Caco-2 (cell line): ENCODE results near the gene ADK. TPM values are rescaled to one million over a fixed set of nuclear protein-coding genes. Genes with fewer than 3 reads are reported as not detected.

Experiments used
- BruUV-seq: library from RNA; stranded (reverse); fragments of 400-500 nt; replicated peaks from 2 replicates; lab custom pipeline; 2021; lab: Mats Ljungman, UMichigan
- CTCF ChIA-PET: fragments of 300-600 bp; sonication (Branson Sonifier 250); formaldehyde crosslinking; loops from one replicate; lab custom pipeline; 2022; ENCODE audit warnings: antibody characterized with exemption; lab: Charles Lee
- POLR2A ChIA-PET: fragments of 300-600 bp; sonication (Branson Sonifier 250); formaldehyde crosslinking; loops from one replicate; lab custom pipeline; 2022; ENCODE audit warnings: antibody characterized with exemption; lab: Charles Lee
- DNase-seq, 2 experiments: peaks; one replicate each; pipeline versions ENCODE4 v3.0.0 to v3.0.0-alpha.2; 2020 to 2022
- H3K27me3 ChIP-seq: replicated peaks from 2 replicates; pipeline ENCODE4 v1.6.0; 2011; ENCODE audit warnings: low read length; ENCODE audit not compliant: control insufficient read depth, insufficient read depth
- H3K36me3 ChIP-seq: 2 replicates; pipeline ENCODE4 v1.5.1; 2011; ENCODE audit warnings: low read length; ENCODE audit not compliant: control insufficient read depth, insufficient read depth
- H3K4me1 ChIP-seq: fragments of 250-450 bp; sonication (Bioruptor Pico); 2 replicates; pipeline ENCODE4 v1.5.1; 2020; ENCODE audit warnings: mild to moderate bottlenecking
- H3K4me3 ChIP-seq: 2 replicates; pipeline ENCODE4 v1.5.1; 2011; ENCODE audit warnings: low read depth, mild to moderate bottlenecking, control low read depth, low read length
- H3K9me3 ChIP-seq: fragments of 250-450 bp; sonication (Bioruptor Pico); 2 replicates; pipeline ENCODE4 v1.5.1; 2020; ENCODE audit warnings: mild to moderate bottlenecking, moderate library complexity
- H3K27ac Mint-ChIP-seq: one replicate; pipeline ENCODE4 v1.8.0; 2022; ENCODE audit warnings: mixed read lengths; ENCODE audit not compliant: unreplicated experiment
- H3K27me3 Mint-ChIP-seq: one replicate; pipeline ENCODE4 v1.8.0; 2022; ENCODE audit warnings: mixed read lengths; ENCODE audit not compliant: insufficient read depth, unreplicated experiment
- H3K36me3 Mint-ChIP-seq: one replicate; pipeline ENCODE4 v1.8.0; 2022; ENCODE audit warnings: mild to moderate bottlenecking, mixed read lengths; ENCODE audit not compliant: insufficient read depth, unreplicated experiment
- H3K4me1 Mint-ChIP-seq: one replicate; pipeline ENCODE4 v1.8.0; 2022; ENCODE audit warnings: low read depth, mixed read lengths; ENCODE audit not compliant: unreplicated experiment
- H3K4me3 Mint-ChIP-seq: one replicate; pipeline ENCODE4 v1.8.0; 2022; ENCODE audit warnings: mild to moderate bottlenecking, moderate library complexity, mixed read lengths; ENCODE audit not compliant: unreplicated experiment
- H3K9me3 Mint-ChIP-seq: one replicate; pipeline ENCODE4 v1.8.0; 2022; ENCODE audit warnings: mixed read lengths; ENCODE audit not compliant: unreplicated experiment
- CTCF ChIP-seq, 2 experiments: fragments of 200-600 bp in 1 of 2; IDR thresholded peaks; 1 replicate in 1 of 2; 2 replicates in 1 of 2; pipeline versions ENCODE4 v1.5.1 to v1.8.0; 2011 to 2022; ENCODE audit warnings: antibody characterized with exemption in 1 of 2, control low read depth in 1 of 2, inconsistent platforms in 1 of 2, low read depth in 1 of 2, low read length in 1 of 2, mild to moderate bottlenecking in 1 of 2, moderate library complexity in 1 of 2; ENCODE audit not compliant: insufficient read depth in 1 of 2, severe bottlenecking in 1 of 2, unreplicated experiment in 1 of 2
- intact Hi-C: fragments of 100-400 bp; cut with micrococcal nuclease; formaldehyde crosslinking; loops from one replicate; pipeline ENCODE4 v1.10.0; 2022; ENCODE audit not compliant: unreplicated experiment
- total RNA-seq: library from RNA; stranded (reverse); gene quantifications from 2 replicates; pipeline ENCODE4 v1.2.3, GENCODE V29; 2022

The ADK gene
- total RNA-seq, 1 experiment from 2014 or later: 105 TPM

GRCh38 chr10:74150204-74150989 lies 624 bp upstream of the ADK start, which contains the start of gene AP3M1:
AP3M1 (minus strand) TSS chr10:74150828; CDS start chr10:74138379, 12,449 bp downstream.
- peaks cover 13% of the 10 kb centered on the region for H3K36me3 Mint-ChIP-seq
- ChIA-PET POLR2A (interaction anchor here (0.5 to 2.3 kb wide), 7 partner anchors 15 to 904 kb away, joined by 3 to 18 read pairs (median 5); no protein-coding TSS in a partner anchor), CTCF (interaction anchor here (0.6 to 2.3 kb wide), 4 partner anchors 13 to 84 kb away, joined by 3 to 7 read pairs (median 6); no protein-coding TSS in a partner anchor)
- H3K27ac Mint-ChIP-seq: no peak within 1 kb of the TSS
- Histone ChIP-seq H3K4me3 (peak within 1 kb of the TSS; percentile 80), H3K9me3 (no peaks in the 10 kb centered on the region), H3K4me1 (peaks cover 14% of the 10 kb centered on the region), H3K27me3 (no peaks in the 10 kb centered on the region), H3K36me3 (no peaks in the 10 kb centered on the region)
- DNase-seq: peak in 1 of 2 experiments; percentile 89
- BruUV-seq: no TSS peak
- TF ChIP-seq CTCF (IDR thresholded peaks at IDR 0.05; ENCODE audit: insufficient read depth in 1 of 2, low read depth in 1 of 2, low read length in 1 of 2, severe bottlenecking in 1 of 2, unreplicated experiment in 1 of 2): no peak
- no peaks in the 10 kb centered on the region for H3K9me3 Mint-ChIP-seq
- H3K27me3 Mint-ChIP-seq: no peaks in the 10 kb centered on the region
- peaks cover 21% of the 10 kb centered on the region for H3K4me1 Mint-ChIP-seq
- intact Hi-C loops: loop anchor here (5.0 kb wide), 1 partner anchor 42 kb away; no protein-coding TSS in a partner anchor
- no peak within 1 kb of the TSS for H3K4me3 Mint-ChIP-seq

GRCh38 chr10:74151879-74152722 lies 1.1 kb downstream of the ADK start:
- intact Hi-C loops: loop anchor here (1.0 to 5.0 kb wide), 4 partner anchors 12 to 61 kb away; no protein-coding TSS in a partner anchor

More at GRCh38 chr10:74151879-74152722, 1.1 kb downstream of the ADK start:
- peaks cover 14% of the 10 kb centered on the region for H3K4me1 ChIP-seq
- no peak for DNase-seq
- Mint-ChIP-seq H3K27ac (no peak overlapping the region), H3K4me3 (no peak overlapping the region), H3K9me3 (no peaks in the 10 kb centered on the region), H3K4me1 (peaks cover 36% of the 10 kb centered on the region), H3K36me3 (peaks cover 6% of the 10 kb centered on the region), H3K27me3 (no peaks in the 10 kb centered on the region)
- TF ChIP-seq CTCF (IDR thresholded peaks at IDR 0.05; ENCODE audit: insufficient read depth in 1 of 2, low read depth in 1 of 2, low read length in 1 of 2, severe bottlenecking in 1 of 2, unreplicated experiment in 1 of 2): no peak
- H3K9me3 ChIP-seq: no peaks in the 10 kb centered on the region
- peak overlapping the region; percentile 80 for H3K4me3 ChIP-seq
- ChIA-PET CTCF (interaction anchor here (0.9 to 2.3 kb wide), 3 partner anchors 15 to 82 kb away, joined by 5 to 6 read pairs (median 6); no protein-coding TSS in a partner anchor), POLR2A (interaction anchor here (1.0 to 2.3 kb wide), 4 partner anchors 13 to 38 kb away, joined by 5 to 18 read pairs (median 7); no protein-coding TSS in a partner anchor)
- no peaks in the 10 kb centered on the region for H3K36me3 ChIP-seq
- BruUV-seq: no TSS peak
- H3K27me3 ChIP-seq: no peaks in the 10 kb centered on the region
